Trophoblast cell (in vitro differentiated cells and primary cell): ENCODE measurements around the gene C1QTNF12.
A peak's percentile ranks its signal among the peaks of the same experiment; 100 is the strongest.

ENCODE experiments used
- DNase-seq, 2 donors: peaks; one replicate each; pipeline ENCODE4 v3.0.0-alpha.2; 2016
- H2AFZ ChIP-seq: 2 replicates; pipeline ENCODE4 v1.6.1; 2013; ENCODE audit warnings: low read length, moderate library complexity, mild to moderate bottlenecking; ENCODE audit not compliant: insufficient read depth, poor library complexity
- H2AK5ac ChIP-seq: 2 replicates; pipeline ENCODE4 v1.6.1; 2013; ENCODE audit warnings: mild to moderate bottlenecking, low read length
- H2BK120ac ChIP-seq: 2 replicates; pipeline ENCODE4 v1.6.1; 2013; ENCODE audit warnings: low read length, mild to moderate bottlenecking, moderate library complexity; ENCODE audit not compliant: insufficient read depth, poor library complexity
- H2BK12ac ChIP-seq: 2 replicates; pipeline ENCODE4 v1.6.1; 2013; ENCODE audit warnings: mild to moderate bottlenecking, low read length, moderate library complexity
- H2BK5ac ChIP-seq: 2 replicates; pipeline ENCODE4 v1.6.1; 2013; ENCODE audit warnings: low read length, low read depth, moderate library complexity, mild to moderate bottlenecking; ENCODE audit not compliant: poor library complexity
- H3K14ac ChIP-seq: 2 replicates; pipeline ENCODE4 v1.6.1; 2013; ENCODE audit warnings: mild to moderate bottlenecking, low read length
- H3K18ac ChIP-seq: 2 replicates; pipeline ENCODE4 v1.6.1; 2013; ENCODE audit warnings: mild to moderate bottlenecking, low read length
- H3K23ac ChIP-seq: 2 replicates; pipeline ENCODE4 v1.6.1; 2013; ENCODE audit warnings: low read length
- H3K27ac ChIP-seq: 2 replicates; pipeline ENCODE4 v1.5.1; 2013; ENCODE audit warnings: low read depth, mild to moderate bottlenecking, inconsistent platforms, low read length, moderate library complexity
- H3K27me3 ChIP-seq: 2 replicates; pipeline ENCODE4 v1.6.1; 2013; ENCODE audit warnings: inconsistent platforms, mild to moderate bottlenecking, low read length, moderate library complexity; ENCODE audit not compliant: insufficient read depth
- H3K36me3 ChIP-seq, 2 experiments: 1 replicate in 1 of 2; 2 replicates in 1 of 2; pipeline ENCODE4 v1.6.1; 2013; ENCODE audit warnings: low read length in 2 of 2, mild to moderate bottlenecking in 2 of 2, moderate library complexity in 1 of 2; ENCODE audit not compliant: insufficient read depth in 2 of 2, control insufficient read depth in 1 of 2
- H3K4ac ChIP-seq: 2 replicates; pipeline ENCODE4 v1.6.1; 2013; ENCODE audit warnings: low read depth, mild to moderate bottlenecking, low read length, moderate library complexity
- H3K4me1 ChIP-seq, 2 experiments: 1 replicate in 1 of 2; 2 replicates in 1 of 2; pipeline ENCODE4 v1.6.1; 2013; ENCODE audit warnings: low read length in 2 of 2, mild to moderate bottlenecking in 2 of 2, moderate library complexity in 1 of 2; ENCODE audit not compliant: insufficient read depth in 2 of 2, control insufficient read depth in 1 of 2
- H3K4me2 ChIP-seq: 2 replicates; pipeline ENCODE4 v1.6.1; 2013; ENCODE audit warnings: inconsistent platforms, mild to moderate bottlenecking, low read length, moderate library complexity
- H3K4me3 ChIP-seq: 2 replicates; pipeline ENCODE4 v1.5.1; 2013; ENCODE audit warnings: mild to moderate bottlenecking, low read depth, low read length, inconsistent platforms
- H3K79me1 ChIP-seq: one replicate; pipeline ENCODE4 v1.6.1; 2013; ENCODE audit warnings: low read length
- H3K79me2 ChIP-seq: 2 replicates; pipeline ENCODE4 v1.6.1; 2013; ENCODE audit warnings: low read length, mild to moderate bottlenecking; ENCODE audit not compliant: control insufficient read depth, insufficient read depth, poor library complexity
- H3K9ac ChIP-seq: 2 replicates; pipeline ENCODE4 v1.6.1; 2013; ENCODE audit warnings: mild to moderate bottlenecking, low read length
- H3K9me3 ChIP-seq: 2 replicates; pipeline ENCODE4 v1.6.1; 2013; ENCODE audit warnings: low read depth, mild to moderate bottlenecking, control low read depth, inconsistent platforms, low read length; ENCODE audit not compliant: insufficient read depth
- H4K12ac ChIP-seq: 2 replicates; pipeline ENCODE4 v1.6.1; 2013; ENCODE audit warnings: low read depth, mild to moderate bottlenecking, low read length, moderate library complexity
- H4K8ac ChIP-seq: 2 replicates; pipeline ENCODE4 v1.6.1; 2013; ENCODE audit warnings: low read depth, mild to moderate bottlenecking, low read length, moderate library complexity
- H4K91ac ChIP-seq: one replicate; pipeline ENCODE4 v1.6.1; 2013; ENCODE audit warnings: low read depth, mild to moderate bottlenecking, low read length, moderate library complexity
- WGBS: extraction: QIAGEN DNeasy Blood & Tissue Kit; methylation state at CpG from one replicate; pipeline ENCODE4 v1.1.7; 2013; ENCODE audit warnings: missing lambda C conversion rate; ENCODE audit not compliant: insufficient read length, insufficient coverage; ENCODE audit errors: extremely low coverage; 5-methylcytosine and 5-hydroxymethylcytosine counted together

C1QTNF12 gene

DNA sequence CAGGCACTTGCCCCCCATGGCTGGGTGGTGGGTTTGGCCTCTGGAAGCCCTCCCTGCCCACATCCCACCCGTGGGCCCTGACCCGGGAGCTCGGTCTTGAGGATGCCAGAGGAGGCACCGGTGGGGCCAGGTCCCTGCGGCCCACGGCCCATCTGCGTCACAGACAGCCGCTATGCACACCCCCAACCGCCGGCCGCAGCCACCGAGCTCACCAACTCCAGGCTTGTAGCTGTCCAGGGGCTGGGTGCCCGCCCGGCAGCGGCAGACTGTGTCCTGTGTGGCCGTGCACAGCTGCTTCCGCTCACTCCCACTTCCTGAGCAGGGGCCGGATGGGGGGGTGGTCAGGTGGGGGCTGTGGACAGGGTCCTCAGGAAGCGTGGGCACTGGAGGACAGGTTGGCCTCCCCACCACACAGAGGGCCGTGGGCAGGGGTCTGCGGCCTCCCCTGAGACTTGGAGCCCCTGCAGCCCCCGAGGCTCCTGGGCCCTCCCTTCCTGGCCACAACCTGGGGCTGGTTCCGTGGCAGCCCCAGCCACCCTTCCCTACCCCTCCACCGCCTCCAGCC, 33.7 kb downstream of the C1QTNF12 start:
- peaks cover 7% of the 10 kb centered on the region for H3K9me3 ChIP-seq
- H3K4me3 ChIP-seq = no peak overlapping the region
- H3K23ac ChIP-seq = no peak overlapping the region
- H3K36me3 ChIP-seq = peaks cover 21 to 25% of the 10 kb centered on the region in 2 experiments
- no peak overlapping the region for H2BK5ac ChIP-seq
- no CpG with 5 or more reads among the region's 24 CpGs for WGBS
- H3K79me1 ChIP-seq = no peaks in the 10 kb centered on the region
- H3K18ac ChIP-seq = no peak overlapping the region
- H4K12ac ChIP-seq = no peak overlapping the region
- H3K9ac ChIP-seq = no peak overlapping the region
- H2AK5ac ChIP-seq = no peak overlapping the region
- no peak overlapping the region for H2BK12ac ChIP-seq
- H3K4me1 ChIP-seq = no peaks in the 10 kb centered on the region
- DNase-seq = peak in 1 of 2 donors; percentile 20
- no peak overlapping the region for H3K14ac ChIP-seq
- H3K27me3 ChIP-seq = no peaks in the 10 kb centered on the region
- H4K91ac ChIP-seq = no peak overlapping the region
- H4K8ac ChIP-seq = no peak overlapping the region
- H3K4me2 ChIP-seq = no peak overlapping the region
- no peak overlapping the region for H3K4ac ChIP-seq
- no peak overlapping the region for H3K27ac ChIP-seq
- H2BK120ac ChIP-seq = no peak overlapping the region
- no peak overlapping the region for H2AFZ ChIP-seq
- H3K79me2 ChIP-seq = no peaks in the 10 kb centered on the region

GRCh38 chr1:1211541-1212441, 34.7 kb downstream of the C1QTNF12 start:
- no peak overlapping the region for H2AFZ ChIP-seq
- H3K27me3 ChIP-seq = no peaks in the 10 kb centered on the region
- no peak overlapping the region for H3K9ac ChIP-seq
- no peak for DNase-seq
- no peak overlapping the region for H3K27ac ChIP-seq
- H3K79me2 ChIP-seq = no peaks in the 10 kb centered on the region
- H2BK5ac ChIP-seq = no peak overlapping the region
- peaks cover 7% of the 10 kb centered on the region for H3K9me3 ChIP-seq
- no peak overlapping the region for H4K12ac ChIP-seq
- no peak overlapping the region for H3K4ac ChIP-seq
- H3K4me2 ChIP-seq = no peak overlapping the region
- no peaks in the 10 kb centered on the region for H3K79me1 ChIP-seq
- no peak overlapping the region for H4K91ac ChIP-seq
- no CpG with 5 or more reads among the region's 28 CpGs for WGBS
- no peak overlapping the region for H2BK120ac ChIP-seq
- H3K14ac ChIP-seq = no peak overlapping the region
- no peak overlapping the region for H2BK12ac ChIP-seq
- H3K36me3 ChIP-seq = peaks cover 10 to 14% of the 10 kb centered on the region in 2 experiments
- no peak overlapping the region for H3K4me3 ChIP-seq
- H4K8ac ChIP-seq = no peak overlapping the region
- no peaks in the 10 kb centered on the region for H3K4me1 ChIP-seq
- H3K23ac ChIP-seq = no peak overlapping the region
- no peak overlapping the region for H2AK5ac ChIP-seq
- H3K18ac ChIP-seq = no peak overlapping the region

DNA sequence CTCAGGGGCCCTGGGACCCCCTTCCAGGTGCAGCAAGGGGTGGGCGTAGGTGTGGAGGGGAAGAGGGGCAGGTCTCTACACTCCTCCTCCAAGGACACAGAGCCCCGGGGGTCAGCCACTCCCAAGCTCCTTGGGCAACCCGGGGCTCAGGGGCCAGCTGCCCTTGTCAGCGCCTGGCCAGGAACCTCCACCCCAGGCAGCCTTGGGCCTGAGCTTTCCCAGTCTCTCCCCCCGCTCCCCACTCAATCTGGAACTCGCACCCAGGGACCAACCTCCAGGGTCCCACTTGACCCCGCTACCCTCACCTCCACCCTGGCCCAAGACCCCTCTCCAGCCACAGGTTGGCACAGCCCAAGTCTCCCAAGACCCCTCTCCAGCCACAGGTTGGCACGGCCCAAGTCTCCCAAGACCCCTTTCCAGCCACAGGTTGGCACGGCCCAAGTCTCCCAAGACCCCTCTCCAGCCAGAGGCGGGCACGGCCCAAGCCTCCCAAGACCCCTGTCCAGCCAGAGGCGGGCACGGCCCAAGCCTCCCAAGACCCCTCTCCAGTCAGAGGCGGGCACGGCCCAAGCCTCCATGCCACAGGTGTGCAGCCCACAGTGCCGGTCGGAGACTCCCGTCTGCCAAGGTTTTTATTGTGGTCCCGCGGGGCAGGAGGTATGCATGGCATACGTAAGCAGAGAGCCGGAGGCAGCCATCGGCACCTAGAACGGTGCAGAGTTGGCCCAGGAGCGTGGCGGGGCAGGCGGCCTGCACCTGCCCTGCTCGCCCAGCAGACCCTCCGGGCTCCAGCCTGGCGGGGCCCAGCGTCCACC, 35.6 kb downstream of the C1QTNF12 start:
- Histone ChIP-seq H3K79me1 (no peaks in the 10 kb centered on the region), H2BK12ac (no peak overlapping the region), H2AK5ac (no peak overlapping the region), H4K8ac (no peak overlapping the region), H3K4me3 (no peak overlapping the region), H3K14ac (no peak overlapping the region), H2BK120ac (no peak overlapping the region), H3K4me1 (no peaks in the 10 kb centered on the region), H3K9me3 (peaks cover 7% of the 10 kb centered on the region), H3K9ac (no peak overlapping the region), H4K91ac (no peak overlapping the region), H3K27ac (no peak overlapping the region), H3K23ac (no peak overlapping the region), H2BK5ac (no peak overlapping the region), H3K79me2 (no peaks in the 10 kb centered on the region), H3K4ac (no peak overlapping the region), H3K27me3 (peaks cover 4% of the 10 kb centered on the region), H3K36me3 (peaks cover 2 to 6% of the 10 kb centered on the region in 2 experiments), H3K18ac (no peak overlapping the region), H4K12ac (no peak overlapping the region), H2AFZ (no peak overlapping the region), H3K4me2 (no peak overlapping the region)
- WGBS = no CpG with 5 or more reads among the region's 31 CpGs
- no peak for DNase-seq

GRCh38 chr1:1208713-1209433, 37.6 kb downstream of the C1QTNF12 start:
- no peak overlapping the region for H3K4me2 ChIP-seq
- no peaks in the 10 kb centered on the region for H3K79me2 ChIP-seq
- no peaks in the 10 kb centered on the region for H3K79me1 ChIP-seq
- H2AK5ac ChIP-seq = no peak overlapping the region
- no peak overlapping the region for H4K91ac ChIP-seq
- H2BK120ac ChIP-seq = no peak overlapping the region
- no peak for DNase-seq
- H3K23ac ChIP-seq = no peak overlapping the region
- no peak overlapping the region for H3K27ac ChIP-seq
- no peak overlapping the region for H2AFZ ChIP-seq
- H2BK5ac ChIP-seq = no peak overlapping the region
- no peak overlapping the region for H3K18ac ChIP-seq
- no peak overlapping the region for H2BK12ac ChIP-seq
- peaks cover 7% of the 10 kb centered on the region for H3K9me3 ChIP-seq
- no peaks in the 10 kb centered on the region for H3K4me1 ChIP-seq
- H4K12ac ChIP-seq = no peak overlapping the region
- no peak overlapping the region for H3K14ac ChIP-seq
- no peaks in the 10 kb centered on the region for H3K36me3 ChIP-seq
- no peak overlapping the region for H4K8ac ChIP-seq
- no CpG with 5 or more reads among the region's 38 CpGs for WGBS
- no peak overlapping the region for H3K4ac ChIP-seq
- no peak overlapping the region for H3K9ac ChIP-seq
- no peak overlapping the region for H3K4me3 ChIP-seq
- H3K27me3 ChIP-seq = peaks cover 11% of the 10 kb centered on the region
